GM10847 (cell line): ENCODE results near the gene TSPAN13.

Experiments used
- POLR2A ChIP-seq: IDR thresholded peaks from 2 replicates; pipeline ENCODE4 v1.6.1; 2011; ENCODE audit not compliant: insufficient read length; ENCODE audit errors: extremely low read depth

Gene TSPAN13

GRCh38 chr7:16758631-16759611, 5.4 kb downstream of the TSPAN13 start:
- no peak for TF ChIP-seq POLR2A

GRCh38 chr7:16759840-16760239, 6.3 kb downstream of the TSPAN13 start:
- TF ChIP-seq POLR2A, result no peak

GRCh38 chr7:16762177-16762576, 8.6 kb downstream of the TSPAN13 start:
- no peak for TF ChIP-seq POLR2A

- no peak for TF ChIP-seq POLR2A
These were observed 11.4 kb downstream of the TSPAN13 start for GRCh38 chr7:16764942-16765341.

- TF ChIP-seq POLR2A, result no peak
These were observed 11.9 kb downstream of the TSPAN13 start for GRCh38 chr7:16765436-16765859.

GRCh38 chr7:16770657-16771329, 17.2 kb downstream of the TSPAN13 start:
- no peak for TF ChIP-seq POLR2A

GRCh38 chr7:16773326-16773725, 19.8 kb downstream of the TSPAN13 start:
- no peak for TF ChIP-seq POLR2A

GRCh38 chr7:16773884-16774283, 20.3 kb downstream of the TSPAN13 start:
- TF ChIP-seq POLR2A, result no peak

GRCh38 chr7:16774294-16774693, 20.7 kb downstream of the TSPAN13 start:
- no peak for TF ChIP-seq POLR2A

- no peak for TF ChIP-seq POLR2A
These were observed 21.4 kb downstream of the TSPAN13 start for GRCh38 chr7:16774986-16775385.

- TF ChIP-seq POLR2A, result no peak
These were observed 22.5 kb downstream of the TSPAN13 start for GRCh38 chr7:16776053-16776452.

GRCh38 chr7:16778476-16778875, 24.9 kb downstream of the TSPAN13 start:
- TF ChIP-seq POLR2A, result no peak

GRCh38 chr7:16779051-16779450, 25.5 kb downstream of the TSPAN13 start:
- TF ChIP-seq POLR2A, result no peak

GRCh38 chr7:16780596-16780995, 27.0 kb downstream of the TSPAN13 start:
- no peak for TF ChIP-seq POLR2A

GRCh38 chr7:16785321-16785720, 31.8 kb downstream of the TSPAN13 start:
- no peak for TF ChIP-seq POLR2A

- TF ChIP-seq POLR2A, result no peak
These were observed 32.3 kb downstream of the TSPAN13 start for GRCh38 chr7:16785846-16786245.
